Thymus (tissue), 11 donors: ENCODE measurements around the gene TNS4. TPM values are rescaled to one million over a fixed set of nuclear protein-coding genes. Genes with fewer than 3 reads are reported as not detected.

ENCODE experiments used
- DNase-seq, 9 donors: peaks; one replicate each; pipeline ENCODE4 v3.0.0-alpha.2; 2013; ENCODE audit warnings: low spot score in 9 of 9, low read depth in 6 of 9, missing footprints in 1 of 9
- H3K27ac ChIP-seq, 2 donors: one replicate each; pipeline ENCODE4 v1.5.1; 2013; ENCODE audit warnings: control low read depth in 1 of 2, low read depth in 1 of 2, low read length in 1 of 2, mild to moderate bottlenecking in 1 of 2, moderate library complexity in 1 of 2
- H3K27me3 ChIP-seq, 2 donors: one replicate each; pipeline ENCODE4 v1.5.1; 2013; ENCODE audit warnings: low read length in 1 of 2; ENCODE audit not compliant: control insufficient read depth in 2 of 2, insufficient read depth in 1 of 2
- H3K36me3 ChIP-seq, 2 donors: one replicate each; pipeline ENCODE4 v1.5.1; 2013; ENCODE audit warnings: low read length in 1 of 2, mild to moderate bottlenecking in 1 of 2, moderate library complexity in 1 of 2; ENCODE audit not compliant: control insufficient read depth in 2 of 2, insufficient read depth in 2 of 2
- H3K4me1 ChIP-seq, 2 donors: one replicate each; pipeline ENCODE4 v1.5.1; 2013; ENCODE audit warnings: low read length in 2 of 2; ENCODE audit not compliant: control insufficient read depth in 2 of 2, insufficient read depth in 2 of 2
- H3K4me3 ChIP-seq, 2 donors: one replicate each; pipeline ENCODE4 v1.5.1; 2013; ENCODE audit warnings: low read length in 2 of 2, control low read depth in 1 of 2, mild to moderate bottlenecking in 1 of 2
- H3K9me3 ChIP-seq, 2 donors: one replicate each; pipeline ENCODE4 v1.5.1; 2013; ENCODE audit warnings: low read length in 1 of 2, mild to moderate bottlenecking in 1 of 2; ENCODE audit not compliant: control insufficient read depth in 2 of 2, insufficient read depth in 1 of 2
- WGBS: extraction: QIAGEN DNeasy Blood & Tissue Kit; methylation state at CpG from one replicate; pipeline ENCODE4 v1.1.7; 2013; 5-methylcytosine and 5-hydroxymethylcytosine counted together
- polyA plus RNA-seq: library from polyadenylated mRNA; stranded (reverse); fragments of 200-250 nt; gene quantifications from one replicate; pipeline ENCODE4 v1.2.3, GENCODE V29; 2013
- total RNA-seq: library from RNA; stranded (reverse); fragments of 120-200 nt; gene quantifications from one replicate; pipeline ENCODE4 v1.2.4, GENCODE V29; 2013
- donor health status: healthy.

The TNS4 gene
- total and polyA plus RNA-seq, 2 donors, result 0.19 to 24.8 TPM

DNA sequence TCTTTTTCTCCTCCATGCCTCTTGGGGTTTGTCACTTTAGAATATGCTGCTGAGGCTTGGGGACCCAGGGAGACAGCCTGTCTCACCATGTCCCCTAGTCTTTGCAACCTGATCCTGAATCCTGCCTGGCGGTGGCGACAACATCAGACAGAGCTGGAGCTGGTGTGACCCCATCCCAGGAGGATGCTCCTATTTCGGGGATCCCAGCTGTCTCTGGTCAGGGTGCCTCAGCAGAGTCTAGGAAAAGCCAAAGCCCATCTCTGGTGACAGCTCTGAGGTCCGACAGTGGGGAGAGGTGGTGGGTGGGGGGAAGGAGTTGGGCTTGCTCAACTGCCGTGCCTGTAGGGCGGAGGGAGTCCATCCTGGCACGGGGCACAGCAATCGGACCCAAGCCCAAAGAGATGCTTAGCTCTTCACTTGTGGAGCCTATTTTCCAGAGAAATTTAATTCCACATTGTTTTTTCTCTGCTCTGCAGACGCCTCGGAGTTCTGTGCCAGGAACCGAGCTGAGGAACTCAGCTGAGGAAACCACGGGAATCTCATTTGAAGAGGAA, 10.3 kb upstream of the TNS4 start:
- H3K4me1 ChIP-seq, result peaks cover 18 to 24% of the 10 kb centered on the region in 2 donors
- no peak for DNase-seq
- peaks cover 0 to 12% of the 10 kb centered on the region in 2 donors for H3K27me3 ChIP-seq
- WGBS, result 96% methylated on average over 12 of the region's 12 CpGs
- no peaks in the 10 kb centered on the region for H3K9me3 ChIP-seq
- no peak overlapping the region for H3K4me3 ChIP-seq
- no peak overlapping the region for H3K27ac ChIP-seq
- H3K36me3 ChIP-seq, result no peaks in the 10 kb centered on the region

DNA sequence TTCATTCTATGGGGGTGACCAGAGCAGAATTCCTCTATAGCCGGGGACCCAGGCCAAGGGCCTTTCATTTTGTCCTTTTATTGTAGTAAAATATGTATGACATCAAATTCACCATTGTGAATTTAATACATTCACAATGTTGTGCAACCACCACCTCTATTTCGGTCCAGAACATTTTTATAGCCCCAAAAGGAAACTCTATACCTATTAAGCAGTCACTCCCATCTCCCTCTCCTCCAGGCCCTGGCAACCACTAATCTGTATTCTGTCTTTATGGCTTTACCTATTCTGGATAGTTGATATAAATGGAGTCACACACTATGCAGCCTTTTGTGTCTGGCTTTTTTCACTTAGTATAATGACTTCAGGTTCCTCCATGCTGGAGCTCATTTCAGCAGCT, 9.7 kb upstream of the TNS4 start:
- Histone ChIP-seq H3K4me3 (no peak overlapping the region), H3K9me3 (no peaks in the 10 kb centered on the region), H3K27ac (no peak overlapping the region), H3K27me3 (peaks cover 0 to 12% of the 10 kb centered on the region in 2 donors), H3K4me1 (peaks cover 12 to 18% of the 10 kb centered on the region in 2 donors), H3K36me3 (no peaks in the 10 kb centered on the region)
- DNase-seq, result no peak
- WGBS, result 92% methylated on average over 2 of the region's 2 CpGs

DNA sequence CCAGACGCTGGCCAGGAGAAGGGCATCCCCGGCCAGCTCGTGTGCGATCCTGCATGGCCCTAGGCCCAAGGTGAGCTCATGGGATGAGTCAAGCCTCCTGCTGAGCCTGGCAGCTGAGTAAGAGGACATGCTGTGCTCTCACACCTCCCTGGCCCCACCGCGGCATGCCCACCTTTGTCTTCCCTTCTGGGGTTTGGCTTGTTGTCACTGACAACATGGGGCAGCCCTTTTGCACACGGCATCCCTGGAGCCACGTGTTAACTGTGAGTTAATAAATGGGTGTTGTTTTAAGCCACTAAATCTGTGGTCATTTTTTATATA, 8.9 kb upstream of the TNS4 start:
- DNase-seq, result no peak
- Histone ChIP-seq H3K27ac (no peak overlapping the region), H3K9me3 (no peaks in the 10 kb centered on the region), H3K4me1 (peaks cover 6 to 10% of the 10 kb centered on the region in 2 donors), H3K27me3 (peaks cover 0 to 11% of the 10 kb centered on the region in 2 donors), H3K4me3 (no peak overlapping the region), H3K36me3 (no peaks in the 10 kb centered on the region)
- WGBS, result 97% methylated on average over 8 of the region's 8 CpGs

DNA sequence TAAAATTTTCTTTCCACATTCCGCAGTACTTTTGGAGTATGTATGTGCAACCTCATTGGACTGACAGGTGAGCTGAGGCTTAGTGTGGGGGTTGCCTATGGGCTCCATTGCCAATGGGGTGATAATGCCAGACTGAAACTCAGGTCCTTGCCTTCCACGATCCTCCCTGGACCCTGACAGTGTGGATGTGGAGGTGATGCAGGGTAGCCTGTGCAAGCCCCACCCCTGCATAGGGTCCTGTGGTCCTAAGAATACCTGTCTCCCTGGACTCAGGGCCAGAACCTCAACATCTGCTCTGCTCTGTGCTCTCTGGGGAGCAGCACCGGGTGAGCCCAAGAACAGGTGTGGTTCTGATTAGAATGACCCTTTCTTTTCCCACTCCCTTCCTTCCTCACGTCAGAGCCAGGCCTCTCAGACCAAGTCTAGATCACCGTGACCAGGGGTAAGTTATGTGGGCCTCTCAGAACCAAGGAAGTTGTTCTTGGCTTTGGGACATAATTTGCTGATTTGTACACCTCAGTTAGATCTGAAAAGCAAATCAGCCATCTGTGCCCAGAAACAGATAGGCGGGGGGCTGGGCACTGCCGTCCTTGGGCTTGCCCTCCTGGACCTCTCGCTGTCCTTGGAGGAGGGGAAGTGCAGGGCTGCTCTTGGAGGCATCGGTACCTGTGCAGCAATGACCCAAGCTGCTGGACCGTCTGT, 8.4 kb upstream of the TNS4 start:
- Histone ChIP-seq H3K36me3 (no peaks in the 10 kb centered on the region), H3K4me1 (peaks cover under 1 to 5% of the 10 kb centered on the region in 2 donors), H3K4me3 (no peak overlapping the region), H3K27ac (no peak overlapping the region), H3K27me3 (peaks cover 0 to 9% of the 10 kb centered on the region in 2 donors), H3K9me3 (no peaks in the 10 kb centered on the region)
- 97% methylated on average over 10 of the region's 10 CpGs for WGBS
- no peak for DNase-seq

DNA sequence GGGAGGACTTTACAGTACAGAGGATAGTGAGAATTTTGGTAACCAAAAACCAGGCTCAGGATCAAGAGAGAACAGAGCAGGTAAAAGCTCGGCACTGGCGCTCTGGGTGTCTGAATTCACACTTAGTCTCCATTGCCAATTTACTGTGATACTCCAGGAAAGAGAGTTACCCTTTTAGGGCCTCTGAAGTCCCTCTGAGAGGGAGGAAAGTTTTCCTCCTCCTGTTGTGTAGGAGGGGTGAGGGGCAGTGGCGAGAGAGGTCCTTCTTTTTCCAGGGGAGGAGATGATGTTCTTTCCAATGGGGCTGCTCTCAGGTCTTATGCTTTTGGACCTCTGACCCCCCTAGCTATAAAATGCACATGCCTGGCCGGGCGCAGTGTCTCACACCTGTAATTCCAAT, 5.4 kb upstream of the TNS4 start:
- WGBS, result 98% methylated on average over 5 of the region's 5 CpGs
- Histone ChIP-seq H3K4me3 (no peak overlapping the region), H3K27ac (no peak overlapping the region), H3K4me1 (no peaks in the 10 kb centered on the region), H3K9me3 (no peaks in the 10 kb centered on the region), H3K36me3 (no peaks in the 10 kb centered on the region), H3K27me3 (peaks cover 0 to under 1% of the 10 kb centered on the region in 2 donors)
- no peak for DNase-seq

DNA sequence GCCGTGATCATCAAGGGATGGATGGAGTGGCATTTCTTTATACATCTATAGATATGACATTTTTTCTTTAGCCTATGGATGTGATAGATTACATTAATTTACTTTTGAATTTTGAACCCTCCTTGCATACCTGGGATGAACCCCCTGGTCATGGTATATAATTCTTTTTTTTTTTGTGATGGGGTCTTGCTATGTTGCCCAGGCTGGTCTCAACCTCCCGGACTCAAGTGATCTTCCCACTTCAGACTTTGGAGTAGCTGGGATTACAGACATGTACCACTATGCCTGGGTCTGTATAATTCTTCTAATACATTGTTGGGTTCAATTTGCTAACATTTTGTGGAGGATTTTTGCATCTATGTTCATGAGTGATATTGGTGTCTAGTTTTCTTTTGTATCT, 1.7 kb upstream of the TNS4 start:
- H3K4me1 ChIP-seq, result peaks cover 0 to 12% of the 10 kb centered on the region in 2 donors
- peaks cover 0 to 26% of the 10 kb centered on the region in 2 donors for H3K27me3 ChIP-seq
- H3K36me3 ChIP-seq, result no peaks in the 10 kb centered on the region
- DNase-seq, result no peak
- WGBS, result 96% methylated on average over 2 of the region's 2 CpGs
- peaks cover 0 to 5% of the 10 kb centered on the region in 2 donors for H3K9me3 ChIP-seq
- H3K4me3 ChIP-seq, result no peak overlapping the region
- H3K27ac ChIP-seq, result no peak overlapping the region

DNA sequence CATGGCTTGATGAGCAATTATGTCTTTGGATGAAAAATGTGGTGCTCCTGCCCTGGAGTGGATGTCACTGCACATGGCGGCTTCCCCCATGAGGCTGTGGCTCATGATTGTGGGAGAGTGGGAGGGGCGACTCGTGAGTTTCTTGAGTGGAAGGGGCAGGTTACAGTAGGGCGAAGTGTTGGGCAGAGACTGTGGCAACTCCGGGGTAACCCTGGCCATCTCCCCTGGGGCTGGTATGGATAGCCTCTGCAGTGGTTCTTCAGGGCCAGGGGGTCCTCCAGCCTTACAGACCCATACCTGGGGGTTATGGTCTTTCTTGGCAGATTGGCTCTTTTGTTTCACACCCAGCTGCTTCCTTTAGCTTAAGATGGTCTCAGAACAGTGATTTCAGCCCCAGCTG, 1.3 kb upstream of the TNS4 start:
- WGBS, result 98% methylated on average over 5 of the region's 5 CpGs
- H3K36me3 ChIP-seq, result no peaks in the 10 kb centered on the region
- H3K27me3 ChIP-seq, result peaks cover 0 to 27% of the 10 kb centered on the region in 2 donors
- no peak overlapping the region for H3K27ac ChIP-seq
- H3K9me3 ChIP-seq, result peaks cover 0 to 5% of the 10 kb centered on the region in 2 donors
- no peak overlapping the region for H3K4me3 ChIP-seq
- peaks cover 0 to 12% of the 10 kb centered on the region in 2 donors for H3K4me1 ChIP-seq
- no peak for DNase-seq

DNA sequence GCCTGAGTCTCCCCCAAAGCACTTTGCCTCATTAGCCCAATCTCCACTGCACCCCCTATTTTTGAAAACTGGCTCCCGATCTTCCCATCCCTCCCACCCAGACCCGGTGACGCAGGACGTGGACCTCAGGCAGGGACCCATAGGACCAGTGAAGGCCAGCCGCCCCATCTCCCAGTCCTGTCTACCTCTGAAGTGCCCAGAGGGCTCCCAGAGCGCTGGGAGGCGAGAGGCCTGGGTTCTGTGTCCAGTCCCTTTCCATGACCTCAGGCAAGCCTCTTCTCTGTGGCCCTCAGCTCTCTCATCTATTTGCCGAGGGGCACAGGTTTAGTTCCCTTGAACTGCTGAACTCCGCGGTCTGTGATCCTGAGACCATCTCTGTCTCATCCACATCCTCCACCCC, 714 bp downstream of the TNS4 start:
- peaks cover 0 to 12% of the 10 kb centered on the region in 2 donors for H3K4me1 ChIP-seq
- H3K27ac ChIP-seq, result no peak overlapping the region
- peaks cover 0 to 28% of the 10 kb centered on the region in 2 donors for H3K27me3 ChIP-seq
- H3K36me3 ChIP-seq, result no peaks in the 10 kb centered on the region
- no peak for DNase-seq
- 98% methylated on average over 10 of the region's 10 CpGs for WGBS
- H3K9me3 ChIP-seq, result peaks cover 0 to 5% of the 10 kb centered on the region in 2 donors
- peak overlapping the region in 1 of 2 donors; percentile 8 for H3K4me3 ChIP-seq

DNA sequence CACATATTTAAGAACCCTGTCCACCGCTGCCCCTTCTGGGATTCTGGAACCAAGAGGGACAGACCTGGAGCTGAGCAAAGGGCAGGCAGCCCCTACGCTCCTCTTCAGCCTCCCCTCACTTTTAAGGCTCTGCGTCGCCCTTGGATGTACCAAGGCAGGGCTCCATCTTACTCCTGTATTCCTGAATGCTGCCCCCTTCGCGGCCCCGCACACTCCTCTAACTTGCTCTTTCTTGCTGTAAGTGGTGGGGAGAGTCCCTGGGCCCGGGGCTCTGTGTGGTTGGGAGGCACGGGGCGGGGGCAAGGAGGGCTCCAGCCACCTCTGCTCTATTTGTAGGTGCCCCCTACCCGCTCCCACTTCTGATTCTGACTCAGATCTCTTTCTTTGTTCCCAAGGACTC, 1.2 kb downstream of the TNS4 start:
- Histone ChIP-seq H3K27ac (no peak overlapping the region), H3K4me3 (no peak overlapping the region), H3K9me3 (peaks cover 0 to 5% of the 10 kb centered on the region in 2 donors), H3K36me3 (no peaks in the 10 kb centered on the region), H3K4me1 (peaks cover 0 to 12% of the 10 kb centered on the region in 2 donors), H3K27me3 (peaks cover 0 to 28% of the 10 kb centered on the region in 2 donors)
- DNase-seq, result no peak
- 93% methylated on average over 11 of the region's 11 CpGs for WGBS
